ENCODE data around the gene ZBTB2.
"Not testable (repeated sequence)": the region's sequence is repeated elsewhere in the genome, so short reads cannot be mapped to it uniquely, and the experiment has no call there.

ZBTB2 gene

GRCh38 chr6:151317103-151317994 lies 74.0 kb downstream of the ZBTB2 start:
- in situ Hi-C loops (cut with HindIII; ENCODE audit: low pct_unique_long_range_greater_than_20kb, low sequenced_read_pairs): no loop called here
- no peak for TF ChIP-seq JUND (IDR thresholded peaks at IDR 0.05; ENCODE audit: low read depth)
- DNase-seq (ENCODE audit: low read depth in 1 of 2, low spot score in 1 of 2): no peak

GRCh38 chr6:151315661-151316060 lies 75.7 kb downstream of the ZBTB2 start:
- DNase-seq (ENCODE audit: low read depth in 1 of 2, low spot score in 1 of 2); in situ Hi-C loops (cut with HindIII; ENCODE audit: low pct_unique_long_range_greater_than_20kb, low sequenced_read_pairs): not testable (repeated sequence)

Measured in T47D (cell line).